ENCODE measurements around the gene ATP2A2.
"Not testable (repeated sequence)": the region's sequence is repeated elsewhere in the genome, so short reads cannot be mapped to it uniquely, and the experiment has no call there.

The ATP2A2 gene

GRCh38 chr12:110280779-110281548, at the start of gene ATP2A2:
Gene ATP2A2 (plus strand): TSS chr12:110281247. CDS start chr12:110281790, 543 bp downstream.
- DNase-seq: peak in 1 of 2 experiments; percentile 25

GRCh38 chr12:110233212-110233903, 47.7 kb upstream of the ATP2A2 start:
- no peak for DNase-seq

GRCh38 chr12:110234331-110234751, 46.7 kb upstream of the ATP2A2 start:
- no peak for DNase-seq

- no peak for DNase-seq
Observed at GRCh38 chr12:110234755-110235154, 46.3 kb upstream of the ATP2A2 start.

GRCh38 chr12:110235383-110235782, 45.7 kb upstream of the ATP2A2 start:
- no peak for DNase-seq

- DNase-seq: no peak
Observed at GRCh38 chr12:110243227-110243626, 37.8 kb upstream of the ATP2A2 start.

GRCh38 chr12:110244372-110244771, 36.7 kb upstream of the ATP2A2 start:
- DNase-seq: no peak

- no peak for DNase-seq
Observed at GRCh38 chr12:110244829-110245228, 36.2 kb upstream of the ATP2A2 start.

- no peak for DNase-seq
Observed at GRCh38 chr12:110245369-110245772, 35.7 kb upstream of the ATP2A2 start.

GRCh38 chr12:110246636-110247339, 34.3 kb upstream of the ATP2A2 start:
- DNase-seq: no peak

GRCh38 chr12:110247340-110248095, 33.5 kb upstream of the ATP2A2 start:
- no peak for DNase-seq

- no peak for DNase-seq
Observed at GRCh38 chr12:110248096-110248447, 33.0 kb upstream of the ATP2A2 start.

- DNase-seq: no peak
Observed at GRCh38 chr12:110249105-110249504, 31.9 kb upstream of the ATP2A2 start.

- no peak for DNase-seq
Observed at GRCh38 chr12:110249716-110250225, 31.3 kb upstream of the ATP2A2 start.

GRCh38 chr12:110251381-110251780, 29.7 kb upstream of the ATP2A2 start:
- DNase-seq: no peak

GRCh38 chr12:110252716-110253115, 28.3 kb upstream of the ATP2A2 start:
- no peak for DNase-seq

GRCh38 chr12:110253176-110253575, 27.9 kb upstream of the ATP2A2 start:
- DNase-seq: no peak

GRCh38 chr12:110254971-110255540, 26.0 kb upstream of the ATP2A2 start:
- DNase-seq: no peak

- DNase-seq: not testable (repeated sequence)
Observed at GRCh38 chr12:110255890-110256456, 25.1 kb upstream of the ATP2A2 start.

- DNase-seq: no peak
Observed at GRCh38 chr12:110256780-110257431, 24.1 kb upstream of the ATP2A2 start.

GRCh38 chr12:110258466-110258865, 22.6 kb upstream of the ATP2A2 start:
- DNase-seq: no peak
